Keratinocyte (primary cell): ENCODE data around the gene DCTN4. TPM values are rescaled to one million over a fixed set of nuclear protein-coding genes. Genes with fewer than 3 reads are reported as not detected.

Source experiments
- DNase-seq: peaks from one replicate; pipeline ENCODE4 v3.0.0-alpha.2; 2011; ENCODE audit warnings: low read depth, missing footprints, low spot score
- FAIRE-seq: peaks from 2 replicates; lab custom pipeline; 2011; peaks lifted over from hg19 to GRCh38; lab: Jason Lieb, UNC
- H2AFZ ChIP-seq: 2 replicates; pipeline ENCODE4 v1.6.0; 2012; ENCODE audit warnings: low read length, control low read depth, inconsistent platforms; ENCODE audit not compliant: control insufficient read depth
- H3K27ac ChIP-seq: 2 replicates; pipeline ENCODE4 v1.5.1; 2011; ENCODE audit warnings: low read length; ENCODE audit not compliant: control insufficient read depth, insufficient read depth
- H3K27me3 ChIP-seq: 3 replicates; pipeline ENCODE4 v1.6.0; 2011; ENCODE audit warnings: low read length; ENCODE audit not compliant: control insufficient read depth, insufficient read depth; ENCODE audit errors: extremely low read depth
- H3K36me3 ChIP-seq, 2 experiments: 2 replicates in 1 of 2; 3 replicates in 1 of 2; pipeline ENCODE4 v1.5.1; 2011; ENCODE audit warnings: low read length in 2 of 2, mild to moderate bottlenecking in 1 of 2; ENCODE audit not compliant: control insufficient read depth in 2 of 2, insufficient read depth in 2 of 2; ENCODE audit errors: extremely low read depth in 1 of 2
- H3K4me1 ChIP-seq: 3 replicates; pipeline ENCODE4 v1.5.1; 2011; ENCODE audit warnings: low read length; ENCODE audit not compliant: control insufficient read depth, insufficient read depth; ENCODE audit errors: extremely low read depth
- H3K4me2 ChIP-seq: 3 replicates; pipeline ENCODE4 v1.6.0; 2011; ENCODE audit warnings: low read depth, low read length; ENCODE audit not compliant: control insufficient read depth, insufficient read depth; ENCODE audit errors: extremely low read depth
- H3K4me3 ChIP-seq, 3 experiments: fragments of 200-600 bp in 1 of 3; sonication (generic) in 1 of 3; 2 replicates in 2 of 3; 3 replicates in 1 of 3; pipeline ENCODE4 v1.5.1; 2011 to 2016; ENCODE audit warnings: low read length in 3 of 3, mild to moderate bottlenecking in 3 of 3, control low read depth in 2 of 3, inconsistent platforms in 1 of 3, low read depth in 1 of 3, mixed read lengths in 1 of 3, mixed run types in 1 of 3, moderate library complexity in 1 of 3; ENCODE audit not compliant: control insufficient read depth in 2 of 3, insufficient read depth in 2 of 3; ENCODE audit errors: extremely low read depth in 1 of 3
- H3K79me2 ChIP-seq: 2 replicates; pipeline ENCODE4 v1.6.0; 2012; ENCODE audit warnings: low read length; ENCODE audit not compliant: control insufficient read depth, insufficient read depth
- H3K9ac ChIP-seq: 3 replicates; pipeline ENCODE4 v1.6.0; 2011; ENCODE audit warnings: low read length; ENCODE audit not compliant: control insufficient read depth, insufficient read depth; ENCODE audit errors: extremely low read depth
- H3K9me1 ChIP-seq: 3 replicates; pipeline ENCODE4 v1.6.0; 2011; ENCODE audit warnings: low read length; ENCODE audit not compliant: control insufficient read depth, insufficient read depth; ENCODE audit errors: extremely low read depth
- H3K9me3 ChIP-seq: 2 replicates; pipeline ENCODE4 v1.5.1; 2012; ENCODE audit warnings: low read depth, low read length; ENCODE audit not compliant: control insufficient read depth
- H4K20me1 ChIP-seq: 3 replicates; pipeline ENCODE4 v1.6.0; 2011; ENCODE audit warnings: low read length; ENCODE audit not compliant: control insufficient read depth, insufficient read depth; ENCODE audit errors: extremely low read depth
- CTCF ChIP-seq, 3 experiments: IDR thresholded peaks in 1 of 3; conservative IDR thresholded peaks in 1 of 3; optimal IDR thresholded peaks in 1 of 3; 2 replicates in 2 of 3; 3 replicates in 1 of 3; pipeline versions ENCODE3 to v1.5.1; 2011; ENCODE audit warnings: low read length in 3 of 3, mild to moderate bottlenecking in 3 of 3, moderate library complexity in 2 of 3, control low read depth in 1 of 3, inconsistent platforms in 1 of 3; ENCODE audit not compliant: insufficient read depth in 2 of 3; ENCODE audit errors: extremely low read depth in 1 of 3
- EZH2 ChIP-seq: IDR thresholded peaks from one replicate; pipeline ENCODE4 v1.6.1; 2012; ENCODE audit warnings: inconsistent platforms, mild to moderate bottlenecking, low read length, moderate library complexity
- dilution Hi-C: fragments of 300-500 bp; cut with MboI; formaldehyde crosslinking; loops from one replicate; pipeline ENCODE4 v1.7.0; 2020; ENCODE audit warnings: low sequenced_read_pairs; ENCODE audit not compliant: extremely low pct_ligation_motif_present
- polyA plus RNA-seq, 5 experiments: library from polyadenylated mRNA; depleted of rRNA in 3 of 5; stranded (reverse) in 3 of 5; stranded (forward) in 1 of 5; unstranded in 1 of 5; fragments of >200 nt; gene quantifications; 1 replicate in 1 of 5; 2 replicates in 3 of 5; 3 replicates in 1 of 5; pipeline versions ENCODE4 v1.2.1 to v1.2.3, GENCODE V29; 2011 to 2012; ENCODE audit warnings: missing spikeins in 2 of 5, low read depth in 1 of 5, low replicate concordance in 1 of 5

Gene DCTN4
- polyA plus RNA-seq, 1 donor (not counting 4 experiments of a cell fraction or from before 2014, with no cell fraction given), result 44.3 TPM

DNA sequence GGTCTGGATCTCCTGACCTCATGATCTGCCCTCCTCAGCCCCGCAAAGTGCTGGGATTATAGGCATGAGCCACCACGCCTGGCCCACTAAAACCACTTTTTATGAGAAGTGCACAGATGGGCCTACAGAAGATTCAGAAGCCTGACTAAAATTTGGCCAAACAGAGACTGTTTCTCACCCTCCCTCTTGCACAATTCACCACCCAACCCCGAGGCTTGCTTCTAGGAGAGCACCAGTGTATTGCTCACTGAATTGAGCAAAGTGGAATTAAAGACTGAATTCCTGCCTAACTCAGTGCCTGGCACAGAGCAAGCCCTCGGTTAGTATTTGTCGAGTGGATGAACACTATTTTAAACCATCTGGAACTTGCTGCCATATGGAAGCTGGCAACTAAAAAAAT lies 3.4 kb upstream of the DCTN4 start:
- Histone ChIP-seq H3K36me3 (no peaks in the 10 kb centered on the region), H3K79me2 (peaks cover 10% of the 10 kb centered on the region), H3K4me3 (no peak overlapping the region), H3K27me3 (no peaks in the 10 kb centered on the region), H4K20me1 (no peaks in the 10 kb centered on the region), H2AFZ (no peak overlapping the region), H3K9me3 (no peaks in the 10 kb centered on the region), H3K27ac (no peak overlapping the region), H3K4me1 (peaks cover 23% of the 10 kb centered on the region), H3K9me1 (no peaks in the 10 kb centered on the region), H3K9ac (no peak overlapping the region), H3K4me2 (no peak overlapping the region)
- DNase-seq, result no peak
- no peak for FAIRE-seq
- no peak for TF ChIP-seq EZH2
- TF ChIP-seq CTCF (optimal IDR thresholded peaks at IDR 0.05 in 1 of 3, IDR thresholded peaks at IDR 0.05 in 1 of 3, conservative IDR thresholded peaks at IDR 0.05 in 1 of 3; ENCODE audit: extremely low read depth in 1 of 3, insufficient read depth in 2 of 3, low read length in 3 of 3), result no peak
- dilution Hi-C loops, result no loop called here

GRCh38 chr5:150759334-150759583 lies 442 bp upstream of the DCTN4 start:
- DNase-seq (no peak), FAIRE-seq (no peak)
- Histone ChIP-seq H3K36me3 (peaks cover 5 to 10% of the 10 kb centered on the region in 2 experiments), H3K27me3 (no peaks in the 10 kb centered on the region), H3K9me3 (no peaks in the 10 kb centered on the region), H3K4me3 (peak overlapping the region; percentile 65 to 87 (median 73)), H3K4me2 (peak overlapping the region; percentile 84), H3K4me1 (peaks cover 25% of the 10 kb centered on the region), H4K20me1 (no peaks in the 10 kb centered on the region), H3K9me1 (no peaks in the 10 kb centered on the region), H3K9ac (peak overlapping the region; percentile 89), H2AFZ (peak overlapping the region; percentile 96), H3K79me2 (peaks cover 34% of the 10 kb centered on the region), H3K27ac (peak overlapping the region; percentile 93)
- dilution Hi-C loops, result no loop called here
- TF ChIP-seq CTCF (optimal IDR thresholded peaks at IDR 0.05 in 1 of 3, IDR thresholded peaks at IDR 0.05 in 1 of 3, conservative IDR thresholded peaks at IDR 0.05 in 1 of 3; ENCODE audit: extremely low read depth in 1 of 3, insufficient read depth in 2 of 3, low read length in 3 of 3) (no peak), EZH2 (no peak)
